ENCODE results near the gene GAREM1. TPM values are rescaled to one million over a fixed set of nuclear protein-coding genes. Genes with fewer than 3 reads are reported as not detected.

GAREM1 gene
- total RNA-seq, 1 donor from 2014 or later: 7.7 TPM

DNA sequence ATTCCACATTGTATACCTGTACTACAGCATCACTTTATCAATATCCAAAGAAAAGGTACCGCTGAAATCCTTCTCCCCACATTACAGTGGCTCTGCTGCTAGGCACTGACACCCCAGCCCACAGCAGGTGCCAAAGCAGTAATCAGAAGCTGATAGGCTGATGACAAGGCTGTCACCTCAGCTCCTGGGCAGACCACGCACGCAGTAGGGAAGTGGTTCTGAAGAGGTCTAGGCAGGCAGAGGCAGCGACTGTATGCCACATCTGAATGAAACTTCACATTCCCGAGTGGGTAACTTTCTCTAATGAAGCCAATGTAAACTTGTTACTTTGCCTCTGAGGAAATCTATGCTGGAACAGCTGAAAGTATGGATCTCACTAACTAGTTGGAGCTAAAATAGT lies 167.9 kb downstream of the GAREM1 start:
- Mint-ChIP-seq H3K4me1 (ENCODE audit: low read depth) (peaks cover 22% of the 10 kb centered on the region), H3K9me3 (ENCODE audit: low read depth) (no peaks in the 10 kb centered on the region), H3K36me3 (ENCODE audit: low read depth) (no peaks in the 10 kb centered on the region), H3K4me3 (ENCODE audit: unreplicated experiment) (no peak overlapping the region), H3K27ac (ENCODE audit: unreplicated experiment) (peak overlapping the region; percentile 55), H3K27me3 (ENCODE audit: low read depth) (no peaks in the 10 kb centered on the region)
- DNase-seq (ENCODE audit: low spot score): no peak
- TF ChIP-seq, protein P1, sequence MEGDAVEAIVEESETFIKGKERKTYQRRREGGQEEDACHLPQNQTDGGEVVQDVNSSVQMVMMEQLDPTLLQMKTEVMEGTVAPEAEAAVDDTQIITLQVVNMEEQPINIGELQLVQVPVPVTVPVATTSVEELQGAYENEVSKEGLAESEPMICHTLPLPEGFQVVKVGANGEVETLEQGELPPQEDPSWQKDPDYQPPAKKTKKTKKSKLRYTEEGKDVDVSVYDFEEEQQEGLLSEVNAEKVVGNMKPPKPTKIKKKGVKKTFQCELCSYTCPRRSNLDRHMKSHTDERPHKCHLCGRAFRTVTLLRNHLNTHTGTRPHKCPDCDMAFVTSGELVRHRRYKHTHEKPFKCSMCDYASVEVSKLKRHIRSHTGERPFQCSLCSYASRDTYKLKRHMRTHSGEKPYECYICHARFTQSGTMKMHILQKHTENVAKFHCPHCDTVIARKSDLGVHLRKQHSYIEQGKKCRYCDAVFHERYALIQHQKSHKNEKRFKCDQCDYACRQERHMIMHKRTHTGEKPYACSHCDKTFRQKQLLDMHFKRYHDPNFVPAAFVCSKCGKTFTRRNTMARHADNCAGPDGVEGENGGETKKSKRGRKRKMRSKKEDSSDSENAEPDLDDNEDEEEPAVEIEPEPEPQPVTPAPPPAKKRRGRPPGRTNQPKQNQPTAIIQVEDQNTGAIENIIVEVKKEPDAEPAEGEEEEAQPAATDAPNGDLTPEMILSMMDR (IDR thresholded peaks at IDR 0.05): no peak

- H3K27me3 Mint-ChIP-seq (ENCODE audit: low read depth): no peaks in the 10 kb centered on the region
- peaks cover 22% of the 10 kb centered on the region for H3K4me1 Mint-ChIP-seq (ENCODE audit: low read depth)
- no peak for DNase-seq (ENCODE audit: low spot score)
- peak overlapping the region; percentile 78 for H3K27ac Mint-ChIP-seq (ENCODE audit: unreplicated experiment)
- H3K9me3 Mint-ChIP-seq (ENCODE audit: low read depth): no peaks in the 10 kb centered on the region
- no peak overlapping the region for H3K4me3 Mint-ChIP-seq (ENCODE audit: unreplicated experiment)
- no peaks in the 10 kb centered on the region for H3K36me3 Mint-ChIP-seq (ENCODE audit: low read depth)
- TF ChIP-seq, protein P1 (IDR thresholded peaks at IDR 0.05): no peak
Observed at GRCh38 chr18:32301976-32302743, 168.5 kb downstream of the GAREM1 start.

- Mint-ChIP-seq H3K4me1 (ENCODE audit: low read depth) (peaks cover 22% of the 10 kb centered on the region), H3K9me3 (ENCODE audit: low read depth) (no peaks in the 10 kb centered on the region), H3K4me3 (ENCODE audit: unreplicated experiment) (no peak overlapping the region), H3K27me3 (ENCODE audit: low read depth) (no peaks in the 10 kb centered on the region), H3K36me3 (ENCODE audit: low read depth) (no peaks in the 10 kb centered on the region), H3K27ac (ENCODE audit: unreplicated experiment) (peak overlapping the region; percentile 12)
- no peak for DNase-seq (ENCODE audit: low spot score)
- TF ChIP-seq, protein P1 (IDR thresholded peaks at IDR 0.05): no peak
Observed at GRCh38 chr18:32301361-32301760, 169.3 kb downstream of the GAREM1 start.

DNA sequence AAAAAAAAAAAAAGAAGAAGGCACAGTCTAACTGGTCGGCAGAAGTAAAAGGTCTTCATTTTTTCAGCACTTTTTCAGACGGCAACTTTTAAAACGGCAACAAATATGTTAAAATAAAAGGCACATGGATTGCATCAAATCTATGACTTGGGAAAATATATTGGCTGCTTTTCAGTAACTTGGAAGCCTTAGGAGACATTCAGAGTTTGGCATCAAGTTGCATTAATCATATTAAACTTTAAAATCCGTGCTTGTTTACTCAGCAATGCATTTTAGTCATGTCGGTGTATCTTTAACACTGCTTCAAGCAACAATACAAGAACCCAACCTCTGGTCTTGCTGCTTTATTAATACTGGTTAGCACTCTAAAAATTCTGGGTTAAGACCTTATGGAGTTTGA lies 169.8 kb downstream of the GAREM1 start:
- no peaks in the 10 kb centered on the region for H3K36me3 Mint-ChIP-seq (ENCODE audit: low read depth)

DNA sequence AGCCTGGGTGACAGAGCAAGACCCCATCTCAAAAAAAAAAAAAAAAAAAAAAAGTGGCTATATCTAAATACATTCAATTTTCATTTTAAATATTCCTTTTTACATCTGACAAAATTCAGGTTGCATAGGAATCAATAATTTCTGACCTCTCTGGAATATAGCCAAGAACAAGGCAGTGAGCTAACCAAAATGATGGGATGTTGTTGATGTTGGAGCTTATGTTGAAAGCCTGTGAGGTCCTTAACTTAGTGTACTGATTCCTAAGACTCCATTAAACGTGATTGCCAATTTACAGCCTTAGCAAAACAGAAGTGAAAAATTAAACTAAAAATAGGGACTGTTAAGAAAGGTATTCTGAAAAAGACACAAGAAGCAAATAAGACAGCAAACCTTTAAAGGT lies 171.2 kb downstream of the GAREM1 start:
- H3K36me3 Mint-ChIP-seq (ENCODE audit: low read depth): no peaks in the 10 kb centered on the region
- no peak for DNase-seq (ENCODE audit: low spot score)
- no peak overlapping the region for H3K27ac Mint-ChIP-seq (ENCODE audit: unreplicated experiment)
- H3K27me3 Mint-ChIP-seq (ENCODE audit: low read depth): no peaks in the 10 kb centered on the region
- no peaks in the 10 kb centered on the region for H3K9me3 Mint-ChIP-seq (ENCODE audit: low read depth)
- H3K4me1 Mint-ChIP-seq (ENCODE audit: low read depth): peaks cover 22% of the 10 kb centered on the region
- TF ChIP-seq, protein P1 (IDR thresholded peaks at IDR 0.05): no peak
- no peak overlapping the region for H3K4me3 Mint-ChIP-seq (ENCODE audit: unreplicated experiment)

More for the DNA sequence above, 169.8 kb downstream of the GAREM1 start:
- no peak for DNase-seq (ENCODE audit: low spot score)
- peaks cover 22% of the 10 kb centered on the region for H3K4me1 Mint-ChIP-seq (ENCODE audit: low read depth)
- no peak overlapping the region for H3K4me3 Mint-ChIP-seq (ENCODE audit: unreplicated experiment)
- H3K27me3 Mint-ChIP-seq (ENCODE audit: low read depth): no peaks in the 10 kb centered on the region
- TF ChIP-seq, protein P1 (IDR thresholded peaks at IDR 0.05): no peak
- no peak overlapping the region for H3K27ac Mint-ChIP-seq (ENCODE audit: unreplicated experiment)
- no peaks in the 10 kb centered on the region for H3K9me3 Mint-ChIP-seq (ENCODE audit: low read depth)

Measured in chondrocyte (in vitro differentiated cells).